ENCODE measurements around the gene RASGRP4. TPM values are rescaled to one million over a fixed set of nuclear protein-coding genes. Genes with fewer than 3 reads are reported as not detected.

The RASGRP4 gene
- total RNA-seq, 5 donors from 2014 or later (not counting 1 experiment from before 2014, with no cell fraction given) = 0.09 to 0.70 (median 0.26) TPM

GRCh38 chr19:38467541-38468525 is 41.8 kb upstream of the RASGRP4 start:
- no peaks in the 10 kb centered on the region for H3K36me3 Mint-ChIP-seq
- no peaks in the 10 kb centered on the region for H3K4me1 Mint-ChIP-seq
- CTCF ChIA-PET = no interaction called here
- H3K4me3 Mint-ChIP-seq = no peak overlapping the region
- 90% methylated on average over 16 of the region's 17 CpGs for WGBS (ENCODE audit: insufficient coverage)
- Histone ChIP-seq H3K9me3 (no peaks in the 10 kb centered on the region), H3K4me3 (ENCODE audit: control insufficient read depth in 1 of 2, extremely low read depth in 1 of 2, low read length in 1 of 2) (no peak overlapping the region), H3K27ac (ENCODE audit: low read length) (no peak overlapping the region), H3K4me1 (ENCODE audit: control insufficient read depth in 1 of 2, extremely low read depth in 1 of 2, insufficient read depth in 2 of 2, low read length in 2 of 2) (no peaks in the 10 kb centered on the region), H3K27me3 (replicated peaks in 1 of 2; ENCODE audit: control insufficient read depth in 2 of 2, extremely low read depth in 1 of 2, insufficient read depth in 2 of 2, low read length in 1 of 2) (peaks cover 0 to 40% of the 10 kb centered on the region in 2 experiments), H3K36me3 (ENCODE audit: control insufficient read depth in 2 of 2, extremely low read depth in 1 of 2, insufficient read depth in 1 of 2, low read length in 1 of 2) (no peaks in the 10 kb centered on the region)
- H3K27me3 Mint-ChIP-seq = peaks cover 11 to 12% of the 10 kb centered on the region in 2 donors
- H3K9me3 Mint-ChIP-seq = no peaks in the 10 kb centered on the region
- no peak overlapping the region for H3K27ac Mint-ChIP-seq
- POLR2A ChIA-PET = interaction anchor here in 1 of 2 donors (0.6 kb wide), 1 partner anchor 68 kb away, joined by 3 read pairs; no protein-coding TSS in a partner anchor
- DNase-seq = no peak
- no peak for ATAC-seq (replicated peaks in 1 of 4)

- H3K4me3 Mint-ChIP-seq = no peak overlapping the region
- ChIA-PET CTCF (no interaction called here), POLR2A (no interaction called here)
These were observed 40.0 kb upstream of the RASGRP4 start for GRCh38 chr19:38466050-38466449.

GRCh38 chr19:38464421-38465082 is 38.5 kb upstream of the RASGRP4 start:
- Histone ChIP-seq H3K4me1 (ENCODE audit: control insufficient read depth in 1 of 2, extremely low read depth in 1 of 2, insufficient read depth in 2 of 2, low read length in 2 of 2) (no peaks in the 10 kb centered on the region), H3K36me3 (ENCODE audit: control insufficient read depth in 2 of 2, extremely low read depth in 1 of 2, insufficient read depth in 1 of 2, low read length in 1 of 2) (no peaks in the 10 kb centered on the region), H3K27ac (ENCODE audit: low read length) (no peak overlapping the region), H3K4me3 (ENCODE audit: control insufficient read depth in 1 of 2, extremely low read depth in 1 of 2, low read length in 1 of 2) (no peak overlapping the region), H3K9me3 (no peaks in the 10 kb centered on the region), H3K27me3 (replicated peaks in 1 of 2; ENCODE audit: control insufficient read depth in 2 of 2, extremely low read depth in 1 of 2, insufficient read depth in 2 of 2, low read length in 1 of 2) (peaks cover 0 to 54% of the 10 kb centered on the region in 2 experiments)
- no peaks in the 10 kb centered on the region for H3K4me1 Mint-ChIP-seq
- DNase-seq (no peak), ATAC-seq (replicated peaks in 1 of 4) (no peak)
- H3K27me3 Mint-ChIP-seq = peaks cover 24 to 26% of the 10 kb centered on the region in 2 donors
- no peak overlapping the region for H3K4me3 Mint-ChIP-seq
- ChIA-PET POLR2A (no interaction called here), CTCF (no interaction called here)
- no peaks in the 10 kb centered on the region for H3K9me3 Mint-ChIP-seq
- H3K27ac Mint-ChIP-seq = no peak overlapping the region
- H3K36me3 Mint-ChIP-seq = no peaks in the 10 kb centered on the region
- WGBS (ENCODE audit: insufficient coverage) = 52% methylated on average over 9 of the region's 15 CpGs

More at GRCh38 chr19:38466050-38466449, 40.0 kb upstream of the RASGRP4 start:
- H3K36me3 Mint-ChIP-seq = no peaks in the 10 kb centered on the region
- DNase-seq = no peak
- Histone ChIP-seq H3K4me3 (ENCODE audit: control insufficient read depth in 1 of 2, extremely low read depth in 1 of 2, low read length in 1 of 2) (no peak overlapping the region), H3K9me3 (no peaks in the 10 kb centered on the region), H3K27ac (ENCODE audit: low read length) (no peak overlapping the region), H3K27me3 (replicated peaks in 1 of 2; ENCODE audit: control insufficient read depth in 2 of 2, extremely low read depth in 1 of 2, insufficient read depth in 2 of 2, low read length in 1 of 2) (peaks cover 0 to 52% of the 10 kb centered on the region in 2 experiments), H3K4me1 (ENCODE audit: control insufficient read depth in 1 of 2, extremely low read depth in 1 of 2, insufficient read depth in 2 of 2, low read length in 2 of 2) (no peaks in the 10 kb centered on the region), H3K36me3 (ENCODE audit: control insufficient read depth in 2 of 2, extremely low read depth in 1 of 2, insufficient read depth in 1 of 2, low read length in 1 of 2) (no peaks in the 10 kb centered on the region)
- WGBS (ENCODE audit: insufficient coverage) = 89% methylated on average over 26 of the region's 26 CpGs
- H3K27ac Mint-ChIP-seq = no peak overlapping the region
- H3K27me3 Mint-ChIP-seq = peaks cover 18 to 19% of the 10 kb centered on the region in 2 donors
- no peaks in the 10 kb centered on the region for H3K4me1 Mint-ChIP-seq
- no peak for ATAC-seq (replicated peaks in 1 of 4)
- H3K9me3 Mint-ChIP-seq = no peaks in the 10 kb centered on the region

- no peaks in the 10 kb centered on the region for H3K9me3 Mint-ChIP-seq
- Histone ChIP-seq H3K9me3 (no peaks in the 10 kb centered on the region), H3K36me3 (ENCODE audit: control insufficient read depth in 2 of 2, extremely low read depth in 1 of 2, insufficient read depth in 1 of 2, low read length in 1 of 2) (no peaks in the 10 kb centered on the region), H3K27me3 (replicated peaks in 1 of 2; ENCODE audit: control insufficient read depth in 2 of 2, extremely low read depth in 1 of 2, insufficient read depth in 2 of 2, low read length in 1 of 2) (peaks cover 0 to 55% of the 10 kb centered on the region in 2 experiments), H3K4me1 (ENCODE audit: control insufficient read depth in 1 of 2, extremely low read depth in 1 of 2, insufficient read depth in 2 of 2, low read length in 2 of 2) (no peaks in the 10 kb centered on the region), H3K4me3 (ENCODE audit: control insufficient read depth in 1 of 2, extremely low read depth in 1 of 2, low read length in 1 of 2) (no peak overlapping the region), H3K27ac (ENCODE audit: low read length) (no peak overlapping the region)
- DNase-seq (no peak), ATAC-seq (replicated peaks in 1 of 4) (no peak)
- peaks cover 27 to 29% of the 10 kb centered on the region in 2 donors for H3K27me3 Mint-ChIP-seq
- WGBS (ENCODE audit: insufficient coverage) = 90% methylated on average over 18 of the region's 18 CpGs
- H3K27ac Mint-ChIP-seq = no peak overlapping the region
- no peak overlapping the region for H3K4me3 Mint-ChIP-seq
- no peaks in the 10 kb centered on the region for H3K4me1 Mint-ChIP-seq
- POLR2A ChIA-PET = no interaction called here
- H3K36me3 Mint-ChIP-seq = no peaks in the 10 kb centered on the region
- CTCF ChIA-PET = no interaction called here
These were observed 37.3 kb upstream of the RASGRP4 start for GRCh38 chr19:38463365-38463764.

- H3K27ac Mint-ChIP-seq = no peak overlapping the region
- no peaks in the 10 kb centered on the region for H3K9me3 Mint-ChIP-seq
- H3K4me3 ChIP-seq (ENCODE audit: control insufficient read depth in 1 of 2, extremely low read depth in 1 of 2, low read length in 1 of 2) = no peak overlapping the region
- no peaks in the 10 kb centered on the region for H3K9me3 ChIP-seq
- H3K4me1 Mint-ChIP-seq = no peaks in the 10 kb centered on the region
- whole genome bisulfite sequencing (ENCODE audit: insufficient coverage) = 82% methylated on average over 11 of the region's 13 CpGs
- ChIA-PET POLR2A (no interaction called here), CTCF (no interaction called here)
- no peak for ATAC-seq (replicated peaks in 1 of 4)
- no peak overlapping the region for H3K4me3 Mint-ChIP-seq
- no peak overlapping the region for H3K27ac ChIP-seq (ENCODE audit: low read length)
- no peak for DNase-seq
- no peaks in the 10 kb centered on the region for H3K36me3 ChIP-seq (ENCODE audit: control insufficient read depth in 2 of 2, extremely low read depth in 1 of 2, insufficient read depth in 1 of 2, low read length in 1 of 2)
- no peaks in the 10 kb centered on the region for H3K36me3 Mint-ChIP-seq
- no peaks in the 10 kb centered on the region for H3K4me1 ChIP-seq (ENCODE audit: control insufficient read depth in 1 of 2, extremely low read depth in 1 of 2, insufficient read depth in 2 of 2, low read length in 2 of 2)
- H3K27me3 ChIP-seq (replicated peaks in 1 of 2; ENCODE audit: control insufficient read depth in 2 of 2, extremely low read depth in 1 of 2, insufficient read depth in 2 of 2, low read length in 1 of 2) = peaks cover 0 to 42% of the 10 kb centered on the region in 2 experiments
- peaks cover 18 to 19% of the 10 kb centered on the region in 2 donors for H3K27me3 Mint-ChIP-seq
These were observed 33.0 kb upstream of the RASGRP4 start for GRCh38 chr19:38458991-38459390.

GRCh38 chr19:38457690-38458405 is 31.8 kb upstream of the RASGRP4 start:
- CTCF ChIA-PET = interaction anchor here in 1 of 2 donors (0.6 kb wide), 1 partner anchor 55 kb away, joined by 3 read pairs; no protein-coding TSS in a partner anchor
- peaks cover 17 to 18% of the 10 kb centered on the region in 2 donors for H3K27me3 Mint-ChIP-seq
- ATAC-seq (replicated peaks in 1 of 4) (no peak), DNase-seq (no peak)
- H3K9me3 Mint-ChIP-seq = no peaks in the 10 kb centered on the region
- H3K27me3 ChIP-seq (replicated peaks in 1 of 2; ENCODE audit: control insufficient read depth in 2 of 2, extremely low read depth in 1 of 2, insufficient read depth in 2 of 2, low read length in 1 of 2) = peaks cover 0 to 32% of the 10 kb centered on the region in 2 experiments
- no peaks in the 10 kb centered on the region for H3K9me3 ChIP-seq
- no peaks in the 10 kb centered on the region for H3K36me3 ChIP-seq (ENCODE audit: control insufficient read depth in 2 of 2, extremely low read depth in 1 of 2, insufficient read depth in 1 of 2, low read length in 1 of 2)
- no peak overlapping the region for H3K4me3 Mint-ChIP-seq
- no peaks in the 10 kb centered on the region for H3K4me1 ChIP-seq (ENCODE audit: control insufficient read depth in 1 of 2, extremely low read depth in 1 of 2, insufficient read depth in 2 of 2, low read length in 2 of 2)
- H3K4me1 Mint-ChIP-seq = no peaks in the 10 kb centered on the region
- H3K4me3 ChIP-seq (ENCODE audit: control insufficient read depth in 1 of 2, extremely low read depth in 1 of 2, low read length in 1 of 2) = no peak overlapping the region
- no peak overlapping the region for H3K27ac ChIP-seq (ENCODE audit: low read length)
- WGBS (ENCODE audit: insufficient coverage) = 95% methylated on average over 7 of the region's 15 CpGs
- POLR2A ChIA-PET = no interaction called here
- H3K36me3 Mint-ChIP-seq = no peaks in the 10 kb centered on the region
- no peak overlapping the region for H3K27ac Mint-ChIP-seq

Data from T-cell (primary cell).